ENCODE results near the gene ZNF563. TPM values are rescaled to one million over a fixed set of nuclear protein-coding genes. Genes with fewer than 3 reads are reported as not detected.
A peak's percentile ranks its signal among the peaks of the same experiment; 100 is the strongest.

The ZNF563 gene
- total RNA-seq, 4 donors from 2014 or later: 2.6 to 8.3 (median 5.8) TPM

DNA sequence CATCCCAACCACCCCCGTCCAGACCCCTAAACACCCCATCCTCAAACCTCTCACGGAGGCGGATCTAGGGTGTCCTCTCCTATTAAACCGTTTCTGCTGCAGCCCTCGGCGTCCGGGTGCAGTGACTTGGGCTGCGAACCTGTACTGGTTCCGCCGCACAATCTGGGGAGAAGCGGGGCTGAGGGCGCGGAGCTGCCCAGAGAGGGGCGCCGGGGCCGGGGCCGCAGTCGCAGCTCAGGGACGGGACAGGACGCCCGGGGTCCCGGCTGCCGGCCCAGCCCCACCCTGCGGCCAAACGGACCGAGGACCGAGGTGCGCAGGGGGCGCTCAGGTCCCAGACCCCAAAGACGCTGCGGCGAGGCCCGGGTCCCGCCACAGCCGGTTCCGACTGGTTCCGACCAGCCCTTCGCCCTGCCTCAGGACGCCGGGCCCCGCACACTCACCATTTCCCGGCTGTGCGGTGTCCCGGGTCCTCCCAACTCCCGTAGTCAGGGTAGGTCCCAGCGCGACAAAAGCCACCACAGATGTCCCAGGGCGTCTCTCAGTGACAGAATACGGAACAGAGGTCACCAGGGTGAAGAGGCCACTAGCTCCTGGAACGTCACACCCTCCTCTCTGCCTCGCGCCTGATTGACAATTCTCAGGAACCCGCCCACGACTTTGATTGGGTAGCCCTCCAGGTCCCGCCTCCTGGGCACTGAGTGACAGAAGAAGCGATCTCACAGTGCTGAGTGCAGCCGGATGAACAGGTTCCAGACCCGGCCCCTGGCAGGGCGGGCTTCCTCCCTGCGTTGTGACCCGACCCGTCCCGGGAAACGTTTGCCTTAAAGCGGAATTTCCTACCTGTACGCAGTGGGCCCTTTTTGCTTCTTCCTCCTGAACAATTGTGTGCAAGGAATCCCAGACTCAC is 38.9 kb downstream of the ZNF563 start, which contains the start of gene ZNF44:
Gene ZNF44 (minus strand): TSS at position 635 of the 910 bp plus-strand sequence. CDS start 189 bp downstream, at position 446.
- Histone ChIP-seq H3K27me3 (no peaks in the 10 kb centered on the region), H3K4me1 (peaks cover 36% of the 10 kb centered on the region), H3K36me3 (no peaks in the 10 kb centered on the region), H3K9me3 (no peaks in the 10 kb centered on the region), H3K4me3 (peak within 1 kb of the TSS; percentile 99), H3K27ac (peak within 1 kb of the TSS; percentile 95)
- TF ChIP-seq POLR2AphosphoS5 (IDR thresholded peaks at IDR 0.05) (peak in 2 of 3 donors; percentile 2 to 42), POLR2A (IDR thresholded peaks at IDR 0.05) (peak in 1 of 2 donors; percentile 45), EP300 (IDR thresholded peaks at IDR 0.05) (no peak)
- TF ChIP-seq, protein P1, sequence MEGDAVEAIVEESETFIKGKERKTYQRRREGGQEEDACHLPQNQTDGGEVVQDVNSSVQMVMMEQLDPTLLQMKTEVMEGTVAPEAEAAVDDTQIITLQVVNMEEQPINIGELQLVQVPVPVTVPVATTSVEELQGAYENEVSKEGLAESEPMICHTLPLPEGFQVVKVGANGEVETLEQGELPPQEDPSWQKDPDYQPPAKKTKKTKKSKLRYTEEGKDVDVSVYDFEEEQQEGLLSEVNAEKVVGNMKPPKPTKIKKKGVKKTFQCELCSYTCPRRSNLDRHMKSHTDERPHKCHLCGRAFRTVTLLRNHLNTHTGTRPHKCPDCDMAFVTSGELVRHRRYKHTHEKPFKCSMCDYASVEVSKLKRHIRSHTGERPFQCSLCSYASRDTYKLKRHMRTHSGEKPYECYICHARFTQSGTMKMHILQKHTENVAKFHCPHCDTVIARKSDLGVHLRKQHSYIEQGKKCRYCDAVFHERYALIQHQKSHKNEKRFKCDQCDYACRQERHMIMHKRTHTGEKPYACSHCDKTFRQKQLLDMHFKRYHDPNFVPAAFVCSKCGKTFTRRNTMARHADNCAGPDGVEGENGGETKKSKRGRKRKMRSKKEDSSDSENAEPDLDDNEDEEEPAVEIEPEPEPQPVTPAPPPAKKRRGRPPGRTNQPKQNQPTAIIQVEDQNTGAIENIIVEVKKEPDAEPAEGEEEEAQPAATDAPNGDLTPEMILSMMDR (IDR thresholded peaks at IDR 0.05): no peak
- peak; percentile 98 to 99 for DNase-seq (ENCODE audit: low spot score in 2 of 2)
- 0% methylated on average over 11 of the region's 66 CpGs for WGBS

DNA sequence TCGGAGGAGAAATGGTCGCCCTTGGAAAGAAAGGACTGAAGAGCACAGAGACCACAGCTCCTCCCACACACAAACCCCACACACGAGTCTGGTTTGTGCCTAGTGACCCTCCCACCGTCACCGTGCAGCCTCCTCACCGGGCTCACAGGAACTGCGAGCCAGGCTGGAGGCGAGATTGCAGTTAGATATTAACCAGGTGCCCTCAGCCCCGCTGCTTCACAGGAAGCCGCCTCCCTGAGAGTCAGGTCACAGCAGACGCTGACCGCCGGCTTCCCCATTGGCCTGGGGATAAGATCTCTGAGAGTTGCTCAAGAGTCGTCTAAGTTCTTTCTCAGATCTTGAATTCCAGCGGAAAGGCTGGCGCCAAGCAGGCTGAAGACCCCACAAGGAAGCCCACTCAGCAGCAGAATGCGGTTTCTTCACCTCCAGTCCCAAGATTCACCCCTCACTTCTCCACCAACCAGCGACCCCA is 39.6 kb downstream of the ZNF563 start:
- H3K27me3 ChIP-seq: no peaks in the 10 kb centered on the region
- no peaks in the 10 kb centered on the region for H3K9me3 ChIP-seq
- 1% methylated on average over 12 of the region's 18 CpGs for WGBS
- peak in 1 of 2 donors; percentile 82 for DNase-seq (ENCODE audit: low spot score in 2 of 2)
- no peak for TF ChIP-seq POLR2A (IDR thresholded peaks at IDR 0.05)
- TF ChIP-seq POLR2AphosphoS5 (IDR thresholded peaks at IDR 0.05): no peak
- no peak for TF ChIP-seq EP300 (IDR thresholded peaks at IDR 0.05)
- no peaks in the 10 kb centered on the region for H3K36me3 ChIP-seq
- H3K4me1 ChIP-seq: peaks cover 43% of the 10 kb centered on the region
- peak overlapping the region; percentile 95 for H3K27ac ChIP-seq
- peak overlapping the region; percentile 99 for H3K4me3 ChIP-seq

- Histone ChIP-seq H3K36me3 (peaks cover 3% of the 10 kb centered on the region), H3K4me3 (no peak overlapping the region), H3K9me3 (no peaks in the 10 kb centered on the region), H3K27me3 (no peaks in the 10 kb centered on the region), H3K27ac (peak overlapping the region; percentile 79), H3K4me1 (peaks cover 49% of the 10 kb centered on the region)
- no peak for TF ChIP-seq EP300 (IDR thresholded peaks at IDR 0.05)
- TF ChIP-seq POLR2AphosphoS5 (IDR thresholded peaks at IDR 0.05): no peak
- no peak for TF ChIP-seq POLR2A (IDR thresholded peaks at IDR 0.05)
- TF ChIP-seq, protein P1 (IDR thresholded peaks at IDR 0.05): no peak
- WGBS: 96% methylated on average over 7 of the region's 7 CpGs
- DNase-seq (ENCODE audit: low spot score in 2 of 2): no peak
Measured at GRCh38 chr19:12289790-12290065, 43.7 kb downstream of the ZNF563 start.

DNA sequence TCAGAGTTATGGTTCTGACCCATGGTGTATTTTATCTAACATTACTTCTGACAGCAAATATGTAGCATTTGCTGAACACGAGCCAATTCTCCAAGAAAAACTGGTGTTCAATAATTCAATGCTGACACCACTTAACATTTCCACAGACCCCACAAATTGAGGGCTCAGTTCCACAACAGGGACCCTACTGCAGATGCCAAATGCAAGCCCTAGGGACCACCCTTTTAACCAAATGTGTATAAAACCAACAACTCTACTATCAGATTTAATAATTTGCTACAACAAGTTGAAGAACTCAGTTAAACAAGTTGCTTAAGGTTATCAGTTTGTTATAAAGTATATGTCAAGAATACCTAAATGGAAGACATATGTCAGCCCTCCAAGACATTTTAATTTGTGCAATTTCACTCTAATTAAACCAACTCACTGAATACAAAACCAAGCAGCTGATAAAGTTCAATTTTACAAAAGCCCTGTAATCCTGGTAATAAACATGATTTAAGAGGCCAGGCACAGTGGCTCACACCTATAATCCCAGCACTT is 45.4 kb downstream of the ZNF563 start:
- 82% methylated on average over 1 of the region's 1 CpG for WGBS
- Histone ChIP-seq H3K4me3 (no peak overlapping the region), H3K27ac (peak overlapping the region; percentile 79), H3K27me3 (no peaks in the 10 kb centered on the region), H3K9me3 (no peaks in the 10 kb centered on the region), H3K4me1 (peaks cover 43% of the 10 kb centered on the region), H3K36me3 (peaks cover 14% of the 10 kb centered on the region)
- no peak for TF ChIP-seq POLR2A (IDR thresholded peaks at IDR 0.05)
- TF ChIP-seq POLR2AphosphoS5 (IDR thresholded peaks at IDR 0.05): no peak
- TF ChIP-seq, protein P1 (IDR thresholded peaks at IDR 0.05): no peak
- no peak for TF ChIP-seq EP300 (IDR thresholded peaks at IDR 0.05)
- no peak for DNase-seq (ENCODE audit: low spot score in 2 of 2)

DNA sequence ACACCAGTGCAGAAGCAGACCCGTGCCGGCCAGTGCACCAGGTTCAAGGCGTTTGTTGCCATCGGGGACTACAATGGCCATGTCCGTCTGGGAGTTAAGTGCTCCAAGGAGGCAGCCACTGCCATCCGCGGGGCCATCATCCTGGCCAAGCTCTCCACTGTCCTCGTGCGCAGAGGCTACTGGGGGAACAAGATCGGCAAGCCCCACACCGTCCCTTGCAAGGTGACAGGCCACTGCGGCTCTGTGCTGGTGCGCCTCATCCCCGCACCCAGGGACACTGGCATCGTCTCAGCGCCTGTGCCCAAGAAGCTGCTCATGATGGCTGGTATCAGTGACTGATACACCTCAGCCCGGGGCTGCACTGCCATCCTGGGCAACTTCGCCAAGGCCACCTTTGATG is 48.8 kb downstream of the ZNF563 start:
- Histone ChIP-seq H3K36me3 (peaks cover 14% of the 10 kb centered on the region), H3K4me1 (peaks cover 20% of the 10 kb centered on the region), H3K9me3 (no peaks in the 10 kb centered on the region), H3K27me3 (no peaks in the 10 kb centered on the region), H3K4me3 (no peak overlapping the region), H3K27ac (no peak overlapping the region)
- TF ChIP-seq, protein P1 (IDR thresholded peaks at IDR 0.05): no peak
- TF ChIP-seq POLR2A (IDR thresholded peaks at IDR 0.05) (no peak), EP300 (IDR thresholded peaks at IDR 0.05) (no peak)
- DNase-seq (ENCODE audit: low spot score in 2 of 2): no peak
- 97% methylated on average over 12 of the region's 18 CpGs for WGBS
